IPS-NIHi7 (cell line): ENCODE measurements around the gene LPP.
"Not testable (repeated sequence)": the region's sequence is repeated elsewhere in the genome, so short reads cannot be mapped to it uniquely, and the experiment has no call there.

ENCODE experiments used
- DNase-seq: peaks from one replicate; pipeline ENCODE4 v3.0.0; 2012; ENCODE audit warnings: mixed read lengths; ENCODE audit errors: extremely low spot score

LPP gene

DNA sequence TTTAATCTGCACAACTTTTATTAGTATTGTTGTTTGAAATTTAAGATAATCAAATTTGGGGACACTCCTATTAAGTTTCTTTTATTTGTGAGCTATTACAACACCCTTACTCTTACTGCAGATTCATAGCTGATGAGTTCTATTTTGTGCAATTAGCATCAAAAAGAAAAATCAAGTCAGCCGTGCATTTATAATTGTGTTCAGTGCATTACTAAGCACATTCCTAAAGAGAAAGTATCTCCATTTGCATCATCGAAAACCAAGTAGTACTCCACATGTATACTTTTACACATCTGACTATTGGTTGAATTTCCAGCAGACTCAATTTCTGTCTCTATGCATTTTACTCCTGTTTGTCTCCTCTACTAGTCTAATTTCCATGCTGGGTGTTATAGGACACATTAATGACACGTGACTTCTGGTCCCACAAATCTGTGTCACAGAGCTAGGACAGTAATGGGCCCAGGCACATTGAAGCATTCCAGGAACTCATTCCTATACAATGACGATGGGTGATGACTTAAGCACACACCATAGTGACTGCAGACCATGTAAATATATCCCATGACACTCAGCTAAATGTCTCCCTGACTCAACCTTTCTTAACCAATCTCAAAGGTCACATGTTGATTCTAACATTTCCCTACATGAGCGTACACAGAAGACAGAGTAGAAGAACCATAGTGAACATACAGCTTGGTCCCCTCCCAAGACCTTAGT lies 477.5 kb downstream of the LPP start:
- DNase-seq: no peak

DNA sequence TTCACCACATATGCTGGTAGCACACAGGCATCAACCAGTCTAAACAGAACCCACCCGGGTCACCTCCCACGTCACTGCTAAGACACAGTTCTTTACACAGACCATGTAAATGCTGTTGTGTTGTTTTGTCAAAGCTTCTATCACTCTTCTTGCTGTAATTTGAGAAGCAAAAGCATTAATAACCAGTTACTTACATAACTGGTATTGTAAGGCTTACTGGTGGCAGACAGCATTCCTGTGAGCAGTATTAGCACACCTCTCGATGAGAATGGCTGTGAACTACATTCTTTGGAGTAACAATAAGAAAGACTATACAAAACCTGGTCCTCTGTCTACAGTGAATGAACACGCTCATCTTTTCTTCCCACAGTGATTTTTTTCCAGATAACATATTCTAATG lies 479.2 kb downstream of the LPP start:
- no peak for DNase-seq

DNA sequence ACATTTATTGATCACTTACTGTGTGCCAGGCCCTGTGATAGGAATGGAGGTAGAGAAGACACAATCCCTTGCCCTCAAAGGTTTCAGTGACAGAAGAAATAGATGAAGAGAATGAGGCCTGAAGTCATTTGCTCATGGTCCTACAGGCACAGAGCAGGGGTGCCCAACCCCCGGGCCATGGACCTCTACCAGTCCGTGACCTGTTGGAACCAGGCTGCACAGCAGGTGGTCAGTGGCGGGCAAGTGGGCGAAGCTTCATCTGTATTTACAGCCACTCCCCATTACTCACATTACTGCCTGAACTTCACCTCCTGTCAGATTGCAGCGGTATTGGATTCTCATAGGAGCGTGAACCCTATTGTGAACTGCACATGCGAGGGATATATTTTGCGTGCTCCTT lies 480.3 kb downstream of the LPP start:
- no peak for DNase-seq

DNA sequence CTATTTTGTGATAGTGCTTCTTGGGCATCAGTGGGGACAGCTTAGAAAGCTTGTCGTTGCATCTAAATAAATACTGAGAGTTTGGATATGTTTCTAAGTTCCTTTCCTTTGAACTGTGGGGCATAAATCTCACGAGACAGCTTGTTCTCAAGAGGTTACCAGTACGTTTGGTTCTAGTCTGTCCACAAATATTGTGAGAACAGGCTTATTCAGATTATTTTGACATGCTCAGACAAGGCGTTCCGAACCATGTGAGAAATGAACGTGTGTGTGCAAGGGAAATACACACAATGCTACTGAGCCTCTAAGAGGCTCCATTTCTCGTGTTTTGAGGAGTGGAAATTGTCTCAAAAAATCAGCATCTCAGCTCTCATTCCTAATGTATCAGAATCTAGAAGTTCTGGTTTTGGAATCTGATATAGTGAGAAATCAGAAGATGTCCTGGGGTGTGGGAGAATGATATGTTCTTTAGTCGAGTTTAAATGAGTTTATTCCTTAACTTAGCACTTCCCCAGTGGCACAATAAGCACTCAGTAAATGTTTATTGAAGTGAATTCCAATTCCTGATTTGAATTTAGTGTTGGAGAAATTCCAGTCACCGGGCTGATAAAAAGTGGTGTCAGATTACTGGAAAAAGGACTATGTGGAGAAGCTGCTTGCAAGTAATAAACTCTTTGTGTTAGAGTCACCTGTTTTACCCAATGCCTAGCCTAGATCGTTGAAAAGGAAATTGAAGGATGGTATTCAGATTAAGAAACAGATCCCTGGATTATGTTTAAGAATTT lies 481.5 kb downstream of the LPP start:
- no peak for DNase-seq

DNA sequence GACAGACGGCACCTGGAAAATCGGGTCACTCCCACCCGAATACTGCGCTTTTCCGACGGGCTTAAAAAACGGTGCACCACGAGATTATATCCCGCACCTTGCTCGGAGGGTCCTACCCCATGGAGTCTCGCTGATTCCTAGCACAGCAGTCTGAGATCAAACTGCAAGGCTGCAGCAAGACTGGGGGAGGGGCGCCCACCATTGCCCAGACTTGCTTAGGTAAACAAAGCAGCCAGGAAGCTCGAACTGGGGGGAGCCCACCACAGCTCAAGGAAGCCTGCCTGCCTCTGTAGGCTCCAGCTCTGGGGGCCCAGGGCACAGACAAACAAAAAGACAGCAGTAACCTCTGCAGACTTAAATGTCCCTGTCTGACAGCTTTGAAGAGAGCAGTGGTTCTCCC lies 482.3 kb downstream of the LPP start:
- DNase-seq: not testable (repeated sequence)

DNA sequence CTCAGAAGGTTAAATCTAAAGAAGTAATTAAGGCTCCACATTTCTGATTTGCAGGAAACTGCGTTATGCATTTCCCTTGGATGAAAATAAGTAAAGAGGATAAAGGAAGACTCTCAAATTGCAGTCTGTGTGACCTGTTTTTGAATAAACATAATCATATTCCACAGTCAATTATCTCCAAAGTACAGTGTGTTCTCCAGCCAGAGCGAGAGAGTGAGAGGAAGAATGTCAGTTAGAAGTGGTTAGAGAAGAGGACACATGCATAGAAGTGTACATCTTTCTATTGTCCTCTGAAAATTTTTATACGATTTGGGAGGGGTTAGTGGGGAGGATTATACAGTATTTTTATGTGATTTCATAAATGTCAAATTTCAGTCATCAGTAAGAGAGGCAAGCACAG lies 487.1 kb downstream of the LPP start:
- DNase-seq: no peak

DNA sequence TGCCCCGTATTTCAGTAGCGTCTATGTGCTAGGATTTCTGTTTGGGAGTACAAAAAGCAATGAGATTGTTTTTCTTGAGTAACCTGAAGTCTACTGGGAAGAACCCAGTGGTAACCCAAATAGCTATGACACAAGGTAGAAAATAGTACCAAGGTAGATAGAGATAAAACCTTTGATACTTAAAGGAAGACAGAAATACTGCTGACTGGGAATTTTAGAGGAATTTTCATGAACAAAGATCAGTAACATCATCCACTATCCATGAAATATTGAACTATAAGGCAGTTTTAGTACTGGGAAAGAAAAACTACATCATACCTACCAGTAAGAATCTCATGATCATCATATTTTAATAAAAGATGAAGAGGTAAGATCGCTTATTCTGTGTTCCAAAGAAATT lies 489.8 kb downstream of the LPP start:
- no peak for DNase-seq

DNA sequence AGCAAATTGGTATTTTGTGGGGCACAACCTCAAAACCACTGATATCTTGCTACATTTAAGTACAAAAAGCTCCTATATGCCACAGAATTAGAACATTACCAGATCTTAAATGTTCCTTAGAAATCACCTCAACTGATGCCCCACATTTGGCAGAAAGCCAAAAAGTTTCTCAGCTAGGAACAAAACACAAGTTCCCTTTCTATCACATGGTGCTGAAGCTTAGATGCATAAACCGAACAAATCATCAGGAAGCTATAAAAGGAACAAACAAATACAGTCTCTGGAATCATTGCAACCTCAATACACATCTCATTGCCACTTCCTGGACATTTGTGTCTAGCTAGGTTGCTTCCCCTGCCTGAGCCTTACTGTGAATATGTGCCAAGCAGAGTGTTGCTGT lies 492.6 kb downstream of the LPP start:
- DNase-seq: no peak

DNA sequence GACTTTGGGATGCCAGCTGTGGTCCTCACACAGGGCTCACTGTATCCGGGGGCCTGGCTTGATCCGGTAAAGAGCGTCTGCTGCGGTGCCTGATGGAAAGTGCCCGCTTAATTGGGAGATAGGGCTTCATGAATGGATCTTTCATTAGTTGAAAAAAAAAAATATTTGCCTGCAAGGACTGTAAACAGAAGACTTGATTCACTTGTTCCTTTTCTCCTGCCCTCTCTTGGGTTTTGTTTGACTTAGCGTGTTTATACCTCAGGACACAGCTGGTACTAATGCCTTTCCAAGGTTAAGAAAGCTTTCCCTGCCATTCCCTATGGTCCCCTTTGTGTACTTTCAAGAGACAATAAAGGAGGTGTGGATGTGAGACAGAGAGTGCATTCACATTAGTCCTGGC lies 493.3 kb downstream of the LPP start:
- DNase-seq: no peak

DNA sequence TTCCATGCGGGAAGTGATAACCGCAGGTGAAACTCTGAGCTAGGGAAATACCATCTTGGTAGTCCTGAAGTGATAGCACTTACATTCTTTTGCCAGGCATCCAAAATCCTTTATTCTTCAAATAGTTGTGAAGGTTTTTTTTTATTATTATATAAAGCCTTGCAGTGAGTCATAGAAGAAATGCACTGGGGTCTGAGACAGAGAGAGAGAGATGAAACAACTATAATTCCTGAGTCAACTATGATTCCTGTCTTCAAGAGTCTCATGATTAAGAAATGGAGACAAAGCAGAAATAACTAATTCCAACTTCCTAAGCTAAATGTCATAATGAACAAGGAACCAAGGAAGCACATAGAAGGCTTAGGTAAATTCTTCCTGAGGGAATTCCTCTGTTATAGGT lies 495.6 kb downstream of the LPP start:
- DNase-seq: no peak

DNA sequence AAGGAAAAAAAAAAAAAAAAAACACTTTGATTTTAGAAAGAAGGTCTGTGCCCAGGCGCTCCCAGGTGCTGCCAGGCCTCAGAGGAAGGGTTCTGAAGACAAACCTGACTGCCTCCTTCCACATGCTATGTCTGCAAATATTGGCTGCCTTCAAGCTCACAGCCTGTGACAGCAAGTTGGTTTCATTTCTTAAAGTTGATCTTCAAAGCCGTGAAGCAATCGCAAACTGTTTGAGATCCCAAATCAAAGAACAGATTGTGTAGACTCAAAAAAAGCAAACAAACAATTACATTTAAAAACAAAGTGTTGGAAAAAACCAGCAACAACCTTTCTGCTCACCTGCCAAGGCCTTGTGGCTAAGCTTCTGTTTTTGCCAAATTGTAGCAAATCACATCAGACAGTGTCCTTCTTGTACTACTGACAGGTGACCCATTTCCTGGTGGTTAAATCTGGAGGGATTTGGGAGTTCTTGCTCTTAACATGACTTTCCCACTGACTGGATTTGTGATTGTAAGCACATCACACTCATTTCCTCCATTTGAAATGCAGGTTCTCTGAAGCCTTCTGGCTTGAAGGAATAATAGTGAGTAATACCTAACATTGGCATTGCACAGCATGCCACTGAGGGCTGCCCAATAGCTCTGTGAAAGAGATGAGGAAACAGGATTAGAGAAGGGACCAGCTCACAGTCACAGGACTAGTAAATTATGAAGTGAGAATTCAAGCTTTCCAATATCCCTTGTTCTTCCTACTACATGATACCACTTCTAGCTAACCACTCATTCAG lies 502.4 kb downstream of the LPP start:
- DNase-seq: no peak

DNA sequence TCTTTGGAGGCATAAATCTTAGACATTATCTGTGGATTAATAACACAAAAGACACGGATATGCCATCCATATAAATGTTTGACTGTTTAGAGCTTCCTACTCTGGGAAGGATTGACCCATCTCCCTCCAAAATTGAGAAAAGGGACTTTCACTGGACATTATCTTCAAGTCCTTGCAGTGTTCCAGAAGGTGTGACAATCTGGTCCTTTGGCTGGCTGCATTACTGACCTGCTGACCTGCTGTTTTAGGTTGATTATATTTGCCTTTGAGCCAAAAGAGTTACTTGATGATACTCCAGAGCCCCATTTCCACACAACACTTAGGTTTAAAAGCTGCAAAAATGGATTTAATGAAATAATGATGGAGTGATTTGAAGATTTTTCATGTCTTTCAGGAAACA lies 504.6 kb downstream of the LPP start:
- DNase-seq: no peak

DNA sequence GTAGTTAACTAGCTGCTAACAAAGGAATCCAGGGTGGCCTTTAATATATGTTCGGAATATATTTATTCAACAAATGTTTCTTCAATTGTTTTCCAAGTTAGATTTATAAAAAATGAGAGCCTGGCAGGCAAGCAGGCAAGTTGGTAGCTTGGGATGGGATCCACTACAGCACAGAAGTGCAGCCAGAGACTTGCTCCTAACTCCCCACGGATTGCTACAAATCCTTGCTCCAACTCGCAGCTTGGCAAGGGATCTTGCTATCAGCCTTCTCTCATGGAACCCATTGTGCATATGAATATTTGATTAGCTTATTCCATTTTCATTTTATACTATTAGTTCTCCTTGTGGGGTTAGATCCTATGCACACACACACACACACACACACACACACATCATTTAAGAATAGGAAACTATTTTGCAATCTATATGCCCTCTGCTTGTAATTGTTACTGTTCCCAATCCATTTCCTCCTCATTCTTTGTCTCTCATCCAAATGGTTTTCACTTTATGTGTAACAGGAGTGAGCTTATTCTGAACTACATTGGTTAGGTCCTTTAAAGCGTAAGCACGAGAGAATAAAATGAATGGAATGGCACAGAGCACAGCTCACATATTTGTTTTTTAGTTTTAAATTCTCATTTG lies 505.6 kb downstream of the LPP start:
- no peak for DNase-seq

DNA sequence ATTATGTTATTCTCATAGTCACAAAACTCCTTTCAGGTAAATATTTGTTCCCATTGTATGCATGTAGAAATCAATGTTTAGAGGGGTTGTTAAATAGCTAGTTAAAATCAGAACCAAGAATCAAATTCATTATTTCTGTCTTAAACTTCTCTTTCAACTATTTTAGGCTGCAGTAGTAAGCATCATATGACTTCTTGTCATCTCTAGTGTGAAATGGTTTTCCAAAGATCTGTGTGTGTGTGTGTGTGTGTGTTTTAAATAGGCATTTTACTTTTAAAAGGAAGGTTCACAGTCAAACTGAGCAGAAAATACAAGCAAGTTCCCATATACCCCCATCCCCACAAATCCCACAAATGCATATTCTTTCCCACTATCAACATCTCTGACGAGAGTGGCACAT lies 506.5 kb downstream of the LPP start:
- DNase-seq: no peak

DNA sequence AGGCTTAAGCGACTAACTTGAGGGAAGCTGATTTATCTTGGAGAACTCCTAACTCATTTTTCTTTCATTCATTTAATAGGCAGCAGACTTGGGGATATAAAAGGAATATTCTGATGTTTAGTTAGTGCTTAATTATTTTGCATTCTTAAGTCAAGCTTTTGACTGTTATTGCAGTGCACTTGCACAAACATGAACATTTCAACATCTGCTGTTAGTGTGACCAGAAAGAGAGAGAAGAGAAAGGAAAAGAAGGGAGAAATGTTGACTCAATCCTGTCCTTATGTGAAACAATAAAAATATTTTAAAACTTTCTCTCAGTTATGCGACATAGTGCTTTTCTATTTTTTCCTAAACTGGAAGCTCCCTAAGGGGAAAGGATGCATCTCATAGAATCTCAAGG lies 507.8 kb downstream of the LPP start:
- no peak for DNase-seq

DNA sequence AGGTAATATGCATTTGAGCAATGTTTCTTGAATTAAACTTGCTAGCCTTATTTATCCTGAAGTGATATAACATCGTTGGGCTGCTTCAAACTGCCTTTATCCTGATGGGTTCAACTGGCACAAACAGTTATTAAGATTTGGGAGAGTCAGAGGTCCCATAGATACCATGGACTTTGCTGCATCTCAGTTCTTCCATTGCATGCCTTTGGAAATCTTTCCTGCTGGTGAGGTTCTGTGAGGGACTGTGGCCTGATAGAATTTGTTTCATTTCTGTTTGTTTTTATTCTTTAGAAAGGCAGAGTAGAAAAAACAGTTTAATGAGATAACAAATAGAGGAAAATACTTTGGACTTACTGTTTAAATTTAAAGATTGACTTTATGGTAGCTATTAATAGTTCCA lies 508.3 kb downstream of the LPP start:
- no peak for DNase-seq

DNA sequence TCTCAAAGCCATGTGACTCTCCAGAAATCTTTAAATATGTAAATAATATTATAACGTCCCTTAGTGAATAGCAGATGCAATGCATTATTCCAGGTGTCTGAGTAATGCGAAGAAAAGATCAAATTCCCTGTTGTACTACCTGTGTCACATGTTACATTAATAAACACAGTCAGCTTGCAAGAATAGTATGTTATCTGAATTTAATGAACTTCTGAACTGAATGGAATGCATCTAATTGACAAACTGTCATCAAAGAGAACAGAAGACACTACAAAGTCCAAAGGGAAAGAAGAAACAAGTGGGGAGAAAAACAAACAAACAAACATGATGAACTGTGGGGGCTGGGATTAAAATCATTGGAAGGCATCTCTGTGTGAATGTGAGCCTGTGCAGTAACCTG lies 508.8 kb downstream of the LPP start:
- DNase-seq: no peak

DNA sequence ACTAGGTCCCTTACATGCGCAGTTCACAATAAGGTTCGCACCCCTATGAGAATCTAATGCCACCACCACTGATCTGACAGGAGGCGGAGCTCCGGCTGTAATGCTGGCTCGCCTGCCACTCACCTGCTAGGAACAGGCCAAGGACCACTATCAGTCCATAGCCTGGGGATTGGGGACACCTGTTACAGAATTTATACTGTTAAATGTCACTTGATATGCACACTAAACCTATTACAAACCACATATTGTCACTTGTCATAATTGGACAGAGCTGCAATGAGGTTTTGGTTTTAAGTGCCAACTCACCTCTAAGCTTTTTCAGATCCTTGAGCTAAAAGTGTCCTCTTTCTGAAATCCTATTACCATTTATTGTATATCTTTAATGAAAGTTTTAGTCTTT lies 509.9 kb downstream of the LPP start:
- no peak for DNase-seq

DNA sequence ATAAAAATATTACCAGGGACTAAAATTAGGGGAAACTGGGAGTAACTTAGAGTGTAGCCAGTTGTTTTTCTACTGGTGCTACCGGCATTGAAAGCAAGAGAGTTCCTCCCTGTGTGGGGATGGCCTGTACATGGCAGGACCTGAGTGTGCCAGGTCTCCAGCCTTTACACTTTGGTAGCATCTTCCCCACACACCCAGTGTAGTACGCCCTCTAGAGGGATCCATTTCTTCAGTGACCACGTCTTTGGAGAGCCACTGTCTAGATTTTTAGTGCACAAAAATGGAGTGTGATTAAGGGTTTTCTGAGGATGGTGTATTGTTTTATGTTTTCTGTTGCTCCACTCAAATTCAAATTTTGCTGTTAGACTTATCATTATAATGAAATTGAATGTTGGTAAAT lies 510.8 kb downstream of the LPP start:
- DNase-seq: peak; percentile 49

DNA sequence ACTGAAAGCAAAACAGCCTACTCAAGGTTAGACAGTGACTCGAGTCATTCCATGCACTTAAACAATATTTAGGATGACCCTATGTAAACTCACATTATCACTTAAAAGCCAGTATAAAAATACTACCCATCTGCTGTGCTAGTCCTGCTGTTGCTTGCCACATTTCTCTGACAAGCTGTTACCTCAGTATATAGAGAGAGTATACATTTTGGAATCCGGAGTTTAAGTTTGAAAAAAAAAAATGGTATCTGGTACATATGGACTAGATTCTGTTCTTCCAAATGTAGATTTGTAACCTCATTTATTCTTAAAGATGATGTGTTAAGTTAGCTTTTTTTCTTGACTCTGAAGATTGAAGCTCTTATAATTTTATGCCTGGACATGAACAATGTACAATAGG lies 514.0 kb downstream of the LPP start:
- no peak for DNase-seq

DNA sequence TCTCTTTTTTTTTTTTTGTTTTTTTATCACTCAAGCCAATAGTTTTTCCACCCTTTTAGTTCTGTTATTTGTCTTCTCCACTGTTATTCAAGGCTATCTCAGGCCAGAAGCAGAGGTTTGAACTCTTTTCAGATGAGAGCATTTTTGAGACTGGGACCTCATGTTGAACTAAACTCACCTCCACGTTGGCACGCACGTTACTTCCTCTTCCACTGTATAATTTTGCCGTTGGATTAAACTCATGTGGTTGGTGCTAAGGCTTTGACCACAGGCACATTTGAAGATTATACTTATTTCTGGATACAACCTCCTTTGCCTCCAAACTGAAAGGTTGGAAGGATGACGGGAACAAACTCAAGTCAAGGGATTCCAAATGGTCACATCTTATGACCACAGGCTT lies 516.5 kb downstream of the LPP start:
- DNase-seq: no peak

DNA sequence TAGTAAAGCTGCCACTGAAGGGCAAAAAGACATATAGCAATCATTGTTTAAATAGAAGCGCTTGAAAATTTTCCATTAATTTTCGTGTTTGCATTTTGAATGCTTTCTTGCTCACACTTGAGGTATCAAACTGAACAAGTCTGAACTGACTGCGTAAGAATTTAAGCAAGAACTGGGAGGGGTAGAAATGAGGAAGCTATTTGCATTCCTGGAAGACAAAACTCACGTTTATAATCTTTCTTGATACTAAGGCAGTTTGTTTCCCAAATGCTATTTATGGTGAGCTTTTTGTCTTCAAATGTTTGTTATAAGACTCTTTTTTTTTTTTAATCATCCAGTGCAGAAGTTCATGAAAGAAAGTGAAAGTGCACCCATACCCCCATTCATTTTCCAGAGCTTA lies 518.0 kb downstream of the LPP start:
- no peak for DNase-seq
